Natural killer cell (primary cell): ENCODE measurements around the gene CDKL4. TPM values are rescaled to one million over a fixed set of nuclear protein-coding genes. Genes with fewer than 3 reads are reported as not detected.

ENCODE experiments used
- ATAC-seq, 3 donors: fragments of 150-1000 bp in 2 of 3; fragments of 200-7000 bp in 1 of 3; cut with Tn5 transposase; 1 replicate in 1 of 3; 2 replicates in 2 of 3; pipeline ENCODE4 v1.10.0; 2021; ENCODE audit warnings: mild to moderate bottlenecking in 2 of 3, moderate library complexity in 2 of 3
- DNase-seq, 2 donors: peaks; one replicate each; pipeline versions ENCODE4 v3.0.0 to v3.0.0-alpha.2; 2013 to 2021; ENCODE audit warnings: mixed read lengths in 1 of 2
- H3K27ac ChIP-seq: one replicate; pipeline ENCODE4 v1.5.1; 2013; ENCODE audit warnings: mild to moderate bottlenecking, low read length
- H3K27me3 ChIP-seq: one replicate; pipeline ENCODE4 v1.6.1; 2013; ENCODE audit warnings: low read length; ENCODE audit not compliant: control insufficient read depth, insufficient read depth
- H3K36me3 ChIP-seq: one replicate; pipeline ENCODE4 v1.6.1; 2013; ENCODE audit warnings: low read length; ENCODE audit not compliant: control insufficient read depth, insufficient read depth
- H3K4me1 ChIP-seq: one replicate; pipeline ENCODE4 v1.6.1; 2013; ENCODE audit warnings: low read length; ENCODE audit not compliant: control insufficient read depth, insufficient read depth
- H3K4me3 ChIP-seq: one replicate; pipeline ENCODE4 v1.5.1; 2013; ENCODE audit warnings: low read length
- H3K9me3 ChIP-seq: one replicate; pipeline ENCODE4 v1.6.1; 2013; ENCODE audit warnings: low read length; ENCODE audit not compliant: control insufficient read depth, insufficient read depth
- H3K27ac Mint-ChIP-seq, 2 donors: one replicate each; pipeline ENCODE4 v1.8.0; 2022; ENCODE audit warnings: mild to moderate bottlenecking in 2 of 2, mixed read lengths in 2 of 2, moderate library complexity in 1 of 2
- H3K27me3 Mint-ChIP-seq, 2 donors: one replicate each; pipeline ENCODE4 v1.8.0; 2022; ENCODE audit warnings: low read depth in 2 of 2, mixed read lengths in 2 of 2
- H3K36me3 Mint-ChIP-seq: one replicate; pipeline ENCODE4 v1.8.0; 2022; ENCODE audit warnings: mixed read lengths
- H3K4me1 Mint-ChIP-seq, 2 donors: one replicate each; pipeline ENCODE4 v1.8.0; 2022; ENCODE audit warnings: mixed read lengths in 2 of 2
- H3K4me3 Mint-ChIP-seq: one replicate; pipeline ENCODE4 v1.8.0; 2022; ENCODE audit warnings: mild to moderate bottlenecking, moderate library complexity, mixed read lengths
- H3K9me3 Mint-ChIP-seq, 2 donors: one replicate each; pipeline ENCODE4 v1.8.0; 2022; ENCODE audit warnings: mixed read lengths in 2 of 2
- WGBS: methylation state at CpG from one replicate; pipeline ENCODE4 v1.1.7; 2013; ENCODE audit warnings: missing lambda C conversion rate; ENCODE audit not compliant: insufficient coverage; 5-methylcytosine and 5-hydroxymethylcytosine counted together
- intact Hi-C: fragments of 100-400 bp; cut with micrococcal nuclease; formaldehyde crosslinking; loops from one replicate; pipeline ENCODE4 v1.14.2; 2022
- total RNA-seq, 4 donors: library from RNA; stranded (reverse); fragments of 120-200 nt in 1 of 4; gene quantifications; one replicate each; pipeline versions ENCODE4 v1.2.3 to v1.2.4, GENCODE V29; 2013 to 2022
- TF ChIP-seq, protein P1 (sequence below): fragments of 200-600 bp; IDR thresholded peaks from one replicate; pipeline ENCODE4 v1.8.0; 2022; ENCODE audit warnings: antibody characterized with exemption

Gene CDKL4
- total RNA-seq, 3 donors from 2014 or later (not counting 1 experiment from before 2014, with no cell fraction given): not detected

DNA sequence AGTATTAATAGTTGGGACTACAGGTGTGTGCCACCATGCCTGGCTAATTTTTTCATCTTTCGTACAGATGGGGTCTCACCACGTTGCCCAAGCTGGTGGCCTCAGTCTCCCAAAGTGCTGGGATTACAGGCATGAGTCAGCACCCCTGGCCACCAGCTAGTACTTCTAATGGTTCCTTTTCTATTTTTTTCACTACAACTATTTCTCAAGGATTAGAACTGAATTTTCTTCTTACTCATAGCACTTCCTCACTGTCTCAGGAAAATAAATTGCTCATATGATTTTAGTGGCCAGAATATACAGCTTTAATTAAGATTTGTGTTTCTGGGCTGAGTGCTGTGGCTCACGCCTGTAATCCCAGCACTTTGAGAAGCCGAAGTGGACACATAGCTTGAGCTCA lies 79.7 kb downstream of the CDKL4 start:
- Histone ChIP-seq H3K4me3 (no peak overlapping the region), H3K4me1 (no peaks in the 10 kb centered on the region), H3K9me3 (no peaks in the 10 kb centered on the region), H3K27ac (no peak overlapping the region), H3K36me3 (no peaks in the 10 kb centered on the region), H3K27me3 (no peaks in the 10 kb centered on the region)
- TF ChIP-seq, protein P1, sequence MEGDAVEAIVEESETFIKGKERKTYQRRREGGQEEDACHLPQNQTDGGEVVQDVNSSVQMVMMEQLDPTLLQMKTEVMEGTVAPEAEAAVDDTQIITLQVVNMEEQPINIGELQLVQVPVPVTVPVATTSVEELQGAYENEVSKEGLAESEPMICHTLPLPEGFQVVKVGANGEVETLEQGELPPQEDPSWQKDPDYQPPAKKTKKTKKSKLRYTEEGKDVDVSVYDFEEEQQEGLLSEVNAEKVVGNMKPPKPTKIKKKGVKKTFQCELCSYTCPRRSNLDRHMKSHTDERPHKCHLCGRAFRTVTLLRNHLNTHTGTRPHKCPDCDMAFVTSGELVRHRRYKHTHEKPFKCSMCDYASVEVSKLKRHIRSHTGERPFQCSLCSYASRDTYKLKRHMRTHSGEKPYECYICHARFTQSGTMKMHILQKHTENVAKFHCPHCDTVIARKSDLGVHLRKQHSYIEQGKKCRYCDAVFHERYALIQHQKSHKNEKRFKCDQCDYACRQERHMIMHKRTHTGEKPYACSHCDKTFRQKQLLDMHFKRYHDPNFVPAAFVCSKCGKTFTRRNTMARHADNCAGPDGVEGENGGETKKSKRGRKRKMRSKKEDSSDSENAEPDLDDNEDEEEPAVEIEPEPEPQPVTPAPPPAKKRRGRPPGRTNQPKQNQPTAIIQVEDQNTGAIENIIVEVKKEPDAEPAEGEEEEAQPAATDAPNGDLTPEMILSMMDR: no peak
- Mint-ChIP-seq H3K27me3 (peaks cover 7 to 14% of the 10 kb centered on the region in 2 donors), H3K27ac (no peak overlapping the region), H3K4me3 (no peak overlapping the region), H3K4me1 (no peaks in the 10 kb centered on the region), H3K36me3 (no peaks in the 10 kb centered on the region), H3K9me3 (no peaks in the 10 kb centered on the region)
- intact Hi-C loops: no loop called here
- DNase-seq (no peak), ATAC-seq (no peak)
- 82% methylated on average over 4 of the region's 4 CpGs for WGBS

DNA sequence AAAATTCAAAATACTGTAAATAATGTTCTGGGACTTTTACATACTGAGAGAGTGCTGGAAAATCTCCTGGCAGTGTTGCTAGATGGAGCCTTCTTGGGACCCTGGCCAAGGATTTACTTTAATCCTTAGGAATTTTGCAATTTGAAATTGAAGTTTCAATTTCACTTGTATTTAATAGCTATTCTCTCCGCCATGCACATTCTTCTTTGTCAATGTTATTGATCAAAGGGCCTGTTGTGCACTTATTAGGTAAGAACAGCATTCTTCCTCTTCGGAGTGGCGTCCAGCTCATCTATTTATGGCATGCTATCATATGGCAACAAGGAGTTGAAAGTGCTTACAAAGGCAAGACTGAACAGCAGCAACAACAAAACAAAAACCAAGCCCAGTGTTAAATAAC lies 82.8 kb downstream of the CDKL4 start:
- 96% methylated on average over 3 of the region's 3 CpGs for WGBS
- peaks cover 7 to 14% of the 10 kb centered on the region in 2 donors for H3K27me3 Mint-ChIP-seq
- TF ChIP-seq, protein P1: no peak
- no peaks in the 10 kb centered on the region for H3K36me3 Mint-ChIP-seq
- H3K27ac Mint-ChIP-seq: no peak overlapping the region
- no peak for DNase-seq
- Histone ChIP-seq H3K36me3 (no peaks in the 10 kb centered on the region), H3K27ac (no peak overlapping the region), H3K4me3 (no peak overlapping the region), H3K27me3 (no peaks in the 10 kb centered on the region), H3K4me1 (no peaks in the 10 kb centered on the region), H3K9me3 (no peaks in the 10 kb centered on the region)
- H3K9me3 Mint-ChIP-seq: no peaks in the 10 kb centered on the region
- intact Hi-C loops: no loop called here
- ATAC-seq: no peak
- no peak overlapping the region for H3K4me3 Mint-ChIP-seq
- no peaks in the 10 kb centered on the region for H3K4me1 Mint-ChIP-seq

DNA sequence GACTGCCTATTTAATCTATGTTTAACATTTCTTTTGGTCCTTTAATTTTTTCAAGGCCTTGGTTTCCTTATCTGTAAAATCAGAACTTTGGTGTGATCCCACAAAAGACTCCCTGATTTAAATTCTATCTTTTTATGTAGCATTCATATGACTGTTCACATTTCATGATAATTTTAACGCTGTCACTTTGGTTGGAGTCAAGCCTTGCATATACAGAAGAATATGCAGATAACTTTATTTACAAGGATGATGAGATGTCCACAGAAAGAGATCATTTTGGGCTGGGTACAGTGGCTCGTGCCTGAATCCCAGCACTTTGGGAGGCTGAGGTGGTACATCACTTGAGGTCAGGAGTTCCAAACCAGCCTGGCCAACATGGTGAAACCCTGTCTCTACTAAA lies 84.5 kb downstream of the CDKL4 start:
- Histone ChIP-seq H3K9me3 (no peaks in the 10 kb centered on the region), H3K36me3 (no peaks in the 10 kb centered on the region), H3K4me1 (no peaks in the 10 kb centered on the region), H3K27ac (no peak overlapping the region), H3K27me3 (no peaks in the 10 kb centered on the region), H3K4me3 (no peak overlapping the region)
- Mint-ChIP-seq H3K27me3 (peaks cover 7% of the 10 kb centered on the region in 2 donors), H3K36me3 (no peaks in the 10 kb centered on the region), H3K4me1 (no peaks in the 10 kb centered on the region), H3K4me3 (no peak overlapping the region), H3K27ac (no peak overlapping the region), H3K9me3 (no peaks in the 10 kb centered on the region)
- TF ChIP-seq, protein P1: no peak
- WGBS: 84% methylated on average over 1 of the region's 2 CpGs
- intact Hi-C loops: no loop called here
- DNase-seq: no peak
- no peak for ATAC-seq

DNA sequence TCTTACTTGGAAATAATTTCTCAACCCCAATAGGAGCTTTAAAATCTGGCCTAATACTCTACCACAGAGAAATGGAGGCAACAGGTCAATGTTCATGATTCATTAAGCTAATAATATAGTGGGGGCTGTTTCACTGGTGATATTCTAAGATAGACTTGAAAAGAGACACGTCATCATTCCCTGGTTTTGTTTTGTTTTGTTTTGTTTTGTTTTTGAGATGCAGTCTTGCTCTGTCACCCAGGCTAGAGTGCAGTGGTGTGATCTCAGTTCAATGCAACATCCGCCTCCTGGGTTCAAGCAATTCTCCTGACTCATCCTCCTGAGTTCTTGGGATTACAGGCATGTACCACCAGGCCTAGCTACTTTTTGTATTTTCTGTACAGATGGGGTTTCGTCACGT lies 85.4 kb downstream of the CDKL4 start:
- H3K9me3 Mint-ChIP-seq: no peaks in the 10 kb centered on the region
- Histone ChIP-seq H3K27me3 (no peaks in the 10 kb centered on the region), H3K4me1 (no peaks in the 10 kb centered on the region), H3K36me3 (no peaks in the 10 kb centered on the region), H3K9me3 (no peaks in the 10 kb centered on the region), H3K4me3 (no peak overlapping the region), H3K27ac (no peak overlapping the region)
- no peak for DNase-seq
- no peaks in the 10 kb centered on the region for H3K36me3 Mint-ChIP-seq
- ATAC-seq: no peak
- H3K27me3 Mint-ChIP-seq: peaks cover 4 to 5% of the 10 kb centered on the region in 2 donors
- TF ChIP-seq, protein P1: no peak
- 93% methylated on average over 4 of the region's 4 CpGs for WGBS
- intact Hi-C loops: no loop called here
- no peak overlapping the region for H3K27ac Mint-ChIP-seq
- H3K4me3 Mint-ChIP-seq: no peak overlapping the region
- no peaks in the 10 kb centered on the region for H3K4me1 Mint-ChIP-seq
